BLaER1 (cell line): ENCODE measurements around the gene CTNNA1.

Source experiments
- H3K27ac ChIP-seq: shearing (Covaris generic); formaldehyde crosslinking; 2 replicates; pipeline ENCODE4 v1.8.1; 2022
- H3K27me3 ChIP-seq: shearing (Covaris generic); formaldehyde crosslinking; 2 replicates; pipeline ENCODE4 v1.8.1; 2022
- H3K36me3 ChIP-seq: shearing (Covaris generic); formaldehyde crosslinking; 2 replicates; pipeline ENCODE4 v1.8.1; 2022
- H3K4me1 ChIP-seq: shearing (Covaris generic); formaldehyde crosslinking; 2 replicates; pipeline ENCODE4 v1.8.1; 2022
- H3K4me2 ChIP-seq: shearing (Covaris generic); formaldehyde crosslinking; 2 replicates; pipeline ENCODE4 v1.8.1; 2022
- H3K4me3 ChIP-seq: shearing (Covaris generic); formaldehyde crosslinking; 2 replicates; pipeline ENCODE4 v1.8.1; 2022
- H3K9ac ChIP-seq: shearing (Covaris generic); formaldehyde crosslinking; 2 replicates; pipeline ENCODE4 v1.8.1; 2022
- H3K9me3 ChIP-seq: shearing (Covaris generic); formaldehyde crosslinking; 2 replicates; pipeline ENCODE4 v1.8.1; 2022
- H4K20me1 ChIP-seq: shearing (Covaris generic); formaldehyde crosslinking; 2 replicates; pipeline ENCODE4 v1.8.1; 2022
- Cebpa-rat ChIP-seq: shearing (Covaris generic); IDR thresholded peaks from 2 replicates; pipeline ENCODE4 v1.8.1; 2022

CTNNA1 gene

GRCh38 chr5:138952962-138953361 lies 199.7 kb downstream of the CTNNA1 start:
- no peaks in the 10 kb centered on the region for H3K9me3 ChIP-seq
- no peak for TF ChIP-seq Cebpa-rat
- H3K4me3 ChIP-seq: peak overlapping the region; percentile 26; the same call in 1 of the 2 replicates
- peak overlapping the region; percentile 89 for H3K27ac ChIP-seq
- peak overlapping the region; percentile 84 for H3K4me2 ChIP-seq
- H4K20me1 ChIP-seq: no peaks in the 10 kb centered on the region
- peak overlapping the region; percentile 75 for H3K9ac ChIP-seq
- H3K36me3 ChIP-seq: no peaks in the 10 kb centered on the region
- H3K27me3 ChIP-seq: no peaks in the 10 kb centered on the region
- H3K4me1 ChIP-seq: peaks cover 78% of the 10 kb centered on the region

- H3K4me2 ChIP-seq: peak overlapping the region; percentile 84
- peaks cover 72% of the 10 kb centered on the region for H3K4me1 ChIP-seq
- H4K20me1 ChIP-seq: no peaks in the 10 kb centered on the region
- no peaks in the 10 kb centered on the region for H3K27me3 ChIP-seq
- H3K9ac ChIP-seq: peak overlapping the region; percentile 75
- H3K4me3 ChIP-seq: peak overlapping the region; percentile 26; the same call in 1 of the 2 replicates
- TF ChIP-seq Cebpa-rat: no peak
- no peaks in the 10 kb centered on the region for H3K9me3 ChIP-seq
- H3K27ac ChIP-seq: peak overlapping the region; percentile 89
- no peaks in the 10 kb centered on the region for H3K36me3 ChIP-seq
Measured at GRCh38 chr5:138953387-138954256, 200.4 kb downstream of the CTNNA1 start.

GRCh38 chr5:138954257-138955012 lies 201.2 kb downstream of the CTNNA1 start:
- H3K4me1 ChIP-seq: peaks cover 64% of the 10 kb centered on the region
- no peaks in the 10 kb centered on the region for H3K9me3 ChIP-seq
- no peaks in the 10 kb centered on the region for H4K20me1 ChIP-seq
- no peak for TF ChIP-seq Cebpa-rat
- no peak overlapping the region for H3K4me3 ChIP-seq
- peak overlapping the region; percentile 84 for H3K4me2 ChIP-seq
- H3K27me3 ChIP-seq: no peaks in the 10 kb centered on the region
- H3K9ac ChIP-seq: peak overlapping the region; percentile 69; the same call in 1 of the 2 replicates
- no peaks in the 10 kb centered on the region for H3K36me3 ChIP-seq
- H3K27ac ChIP-seq: peak overlapping the region; percentile 89

GRCh38 chr5:138955013-138955660 lies 201.9 kb downstream of the CTNNA1 start:
- Histone ChIP-seq H3K27me3 (no peaks in the 10 kb centered on the region), H3K4me3 (no peak overlapping the region), H3K36me3 (no peaks in the 10 kb centered on the region), H3K9me3 (no peaks in the 10 kb centered on the region), H3K27ac (no peak overlapping the region), H3K4me1 (peaks cover 57% of the 10 kb centered on the region), H3K4me2 (peak overlapping the region; percentile 84), H4K20me1 (no peaks in the 10 kb centered on the region), H3K9ac (no peak overlapping the region)
- no peak for TF ChIP-seq Cebpa-rat

- peak overlapping the region; percentile 84 for H3K4me2 ChIP-seq
- no peak overlapping the region for H3K9ac ChIP-seq
- no peak for TF ChIP-seq Cebpa-rat
- no peaks in the 10 kb centered on the region for H3K27me3 ChIP-seq
- H3K9me3 ChIP-seq: no peaks in the 10 kb centered on the region
- no peaks in the 10 kb centered on the region for H3K36me3 ChIP-seq
- H3K4me1 ChIP-seq: peaks cover 50% of the 10 kb centered on the region
- no peaks in the 10 kb centered on the region for H4K20me1 ChIP-seq
- no peak overlapping the region for H3K27ac ChIP-seq
- H3K4me3 ChIP-seq: no peak overlapping the region
Measured at GRCh38 chr5:138955671-138956295, 202.6 kb downstream of the CTNNA1 start.

- Histone ChIP-seq H4K20me1 (no peaks in the 10 kb centered on the region), H3K27me3 (no peaks in the 10 kb centered on the region), H3K9me3 (no peaks in the 10 kb centered on the region), H3K4me3 (no peak overlapping the region), H3K4me2 (no peak overlapping the region), H3K27ac (no peak overlapping the region), H3K4me1 (peaks cover 40% of the 10 kb centered on the region), H3K9ac (no peak overlapping the region), H3K36me3 (no peaks in the 10 kb centered on the region)
- TF ChIP-seq Cebpa-rat: no peak
Measured at GRCh38 chr5:138956801-138957200, 203.6 kb downstream of the CTNNA1 start.

- Histone ChIP-seq H3K36me3 (no peaks in the 10 kb centered on the region), H3K9ac (no peak overlapping the region), H4K20me1 (no peaks in the 10 kb centered on the region), H3K4me1 (peaks cover 6% of the 10 kb centered on the region), H3K27me3 (no peaks in the 10 kb centered on the region), H3K4me3 (no peak overlapping the region), H3K4me2 (no peak overlapping the region), H3K9me3 (no peaks in the 10 kb centered on the region), H3K27ac (no peak overlapping the region)
- no peak for TF ChIP-seq Cebpa-rat
Measured at GRCh38 chr5:138960145-138960692, 207.0 kb downstream of the CTNNA1 start.

GRCh38 chr5:138961221-138961620 lies 208.0 kb downstream of the CTNNA1 start:
- Histone ChIP-seq H3K27ac (no peak overlapping the region), H3K4me1 (peaks cover 5% of the 10 kb centered on the region), H3K27me3 (no peaks in the 10 kb centered on the region), H4K20me1 (no peaks in the 10 kb centered on the region), H3K4me2 (no peak overlapping the region), H3K9ac (no peak overlapping the region), H3K4me3 (no peak overlapping the region), H3K36me3 (no peaks in the 10 kb centered on the region), H3K9me3 (no peaks in the 10 kb centered on the region)
- TF ChIP-seq Cebpa-rat: no peak

- Histone ChIP-seq H3K27ac (no peak overlapping the region), H3K4me3 (no peak overlapping the region), H3K27me3 (no peaks in the 10 kb centered on the region), H3K9ac (no peak overlapping the region), H4K20me1 (no peaks in the 10 kb centered on the region), H3K4me1 (peaks cover 8% of the 10 kb centered on the region), H3K4me2 (no peak overlapping the region), H3K36me3 (no peaks in the 10 kb centered on the region), H3K9me3 (no peaks in the 10 kb centered on the region)
- TF ChIP-seq Cebpa-rat: no peak
Measured at GRCh38 chr5:138961729-138962128, 208.5 kb downstream of the CTNNA1 start.
